Anterior cingulate cortex (tissue), 58 donors: ENCODE data around the gene DNAH10.

Experiments
- DNase-seq, 58 donors: peaks; one replicate each; lab custom pipeline; 2025; lab: John Stamatoyannopoulos, UW

Gene DNAH10

GRCh38 chr12:123960029-123960735 lies 198.1 kb downstream of the DNAH10 start:
- DNase-seq = no peak

GRCh38 chr12:123960856-123961255 lies 198.8 kb downstream of the DNAH10 start:
- DNase-seq = no peak

- DNase-seq = no peak
Observed at GRCh38 chr12:123961585-123962345, 199.7 kb downstream of the DNAH10 start.

- DNase-seq = no peak
Observed at GRCh38 chr12:123962513-123962912, 200.4 kb downstream of the DNAH10 start.

GRCh38 chr12:123963821-123964220 lies 201.7 kb downstream of the DNAH10 start:
- DNase-seq = no peak

- no peak for DNase-seq
Observed at GRCh38 chr12:123965382-123965781, 203.3 kb downstream of the DNAH10 start.

- DNase-seq = no peak
Observed at GRCh38 chr12:123966596-123966995, 204.5 kb downstream of the DNAH10 start.

- DNase-seq = no peak
Observed at GRCh38 chr12:123967121-123967586, 205.1 kb downstream of the DNAH10 start.

- DNase-seq = no peak
Observed at GRCh38 chr12:123971449-123971769, 209.3 kb downstream of the DNAH10 start.

GRCh38 chr12:123971770-123972456 lies 209.8 kb downstream of the DNAH10 start:
- DNase-seq = peak in 20 of 58 donors; percentile 14 to 56 (median 33)

GRCh38 chr12:123972457-123973401 lies 210.6 kb downstream of the DNAH10 start, which contains the start of the genes CCDC92 and ZNF664:
Gene CCDC92, minus strand, starts transcription at chr12:123972831. Its CDS starts 28,526 bp downstream, at chr12:123944305.
Gene ZNF664, plus strand, starts transcription at chr12:123973215. Its CDS starts 38,930 bp downstream, at chr12:124012145.
- DNase-seq = peak in 57 of 58 donors; percentile 33 to 93 (median 85)

GRCh38 chr12:123973552-123974341 lies 211.6 kb downstream of the DNAH10 start:
- peak in 23 of 58 donors; percentile 16 to 75 (median 36) for DNase-seq

GRCh38 chr12:123976227-123976826 lies 214.2 kb downstream of the DNAH10 start:
- DNase-seq = no peak

- no peak for DNase-seq
Observed at GRCh38 chr12:123979566-123979965, 217.5 kb downstream of the DNAH10 start.

GRCh38 chr12:123982269-123982668 lies 220.2 kb downstream of the DNAH10 start:
- DNase-seq = no peak

GRCh38 chr12:123983822-123984485 lies 221.9 kb downstream of the DNAH10 start:
- DNase-seq = peak in 25 of 58 donors; percentile 9 to 66 (median 32)

- DNase-seq = peak in 2 of 58 donors; percentile 11 to 20
Observed at GRCh38 chr12:123984903-123985302, 222.8 kb downstream of the DNAH10 start.
